Cardiac fibroblast (primary cell): ENCODE results near the gene COL16A1.
"Not testable (repeated sequence)": the region's sequence is repeated elsewhere in the genome, so short reads cannot be mapped to it uniquely, and the experiment has no call there.

ENCODE experiments used
- DNase-seq, 2 donors: peaks; one replicate each; pipeline versions ENCODE4 v3.0.0 to v3.0.0-alpha.2; 2010; ENCODE audit warnings: low read depth in 2 of 2
- H3K4me3 ChIP-seq, 2 donors: replicated peaks in 1 of 2; 1 replicate in 1 of 2; 2 replicates in 1 of 2; pipeline ENCODE4 v1.5.1; 2011; ENCODE audit warnings: low read depth in 2 of 2, low read length in 2 of 2, mild to moderate bottlenecking in 2 of 2, moderate library complexity in 1 of 2
- CTCF ChIP-seq: IDR thresholded peaks from one replicate; pipeline ENCODE4 v1.5.1; 2011; ENCODE audit warnings: low read depth, mild to moderate bottlenecking, low read length, inconsistent platforms

Gene COL16A1

DNA sequence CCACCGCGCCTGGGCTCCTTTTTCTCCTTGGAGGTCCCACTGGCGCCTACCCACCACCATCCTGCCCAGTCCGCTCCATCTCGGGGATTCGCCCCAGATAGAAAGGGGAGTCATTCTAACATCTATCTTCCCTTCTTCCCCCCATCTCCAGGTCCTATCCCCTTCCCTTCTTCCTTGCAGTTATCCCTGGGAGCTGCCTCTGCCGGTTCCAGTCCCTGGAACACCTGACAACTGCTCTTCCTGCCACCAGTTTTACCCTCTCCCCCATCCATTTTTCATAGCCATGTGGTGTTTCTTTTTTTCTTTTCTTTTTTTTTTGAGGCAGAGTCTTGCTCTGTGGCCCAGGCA is 12.0 kb upstream of the COL16A1 start:
- H3K4me3 ChIP-seq: peak overlapping the region; percentile 2 to 3
- DNase-seq: no peak
- no peak for TF ChIP-seq CTCF

GRCh38 chr1:31715087-31715872 is 11.5 kb upstream of the COL16A1 start:
- peak; percentile 96 for TF ChIP-seq CTCF
- H3K4me3 ChIP-seq: peak overlapping the region; percentile 27 to 47
- DNase-seq: peak; percentile 93

DNA sequence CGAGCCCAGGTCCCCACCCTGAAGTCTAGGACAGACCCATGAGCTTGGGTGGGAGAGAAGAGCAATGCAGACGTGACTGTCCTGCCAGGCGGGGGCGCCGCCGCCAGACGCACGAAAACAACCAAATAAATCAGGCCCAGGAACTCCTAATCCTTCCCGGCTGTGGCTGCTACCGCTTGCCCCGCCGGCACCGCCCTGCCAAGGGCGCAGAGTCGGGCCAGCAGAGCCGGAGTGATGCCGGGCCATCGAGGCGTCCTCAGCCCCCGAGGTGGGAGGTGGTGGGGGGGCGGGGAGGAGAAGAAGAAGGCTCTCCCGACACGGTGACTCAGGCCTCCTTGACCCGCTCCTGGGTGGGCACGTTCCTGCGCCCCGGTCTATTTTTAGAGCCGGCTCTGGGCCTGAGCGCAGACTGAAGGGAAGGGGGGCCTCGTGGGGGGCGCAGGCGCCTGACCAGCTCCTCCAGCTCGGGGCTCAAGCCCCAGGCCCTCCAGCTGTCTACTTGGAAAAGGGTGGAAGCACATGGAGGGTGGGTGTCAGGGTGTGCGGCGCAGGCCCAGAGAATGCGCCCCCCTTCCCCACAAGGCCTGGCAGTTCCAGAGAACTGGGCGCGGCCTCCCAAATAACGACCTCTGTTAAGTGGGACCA is 10.7 kb upstream of the COL16A1 start:
- TF ChIP-seq CTCF: peak; percentile 52
- H3K4me3 ChIP-seq: peak overlapping the region; percentile 8 to 33
- peak; percentile 74 for DNase-seq

DNA sequence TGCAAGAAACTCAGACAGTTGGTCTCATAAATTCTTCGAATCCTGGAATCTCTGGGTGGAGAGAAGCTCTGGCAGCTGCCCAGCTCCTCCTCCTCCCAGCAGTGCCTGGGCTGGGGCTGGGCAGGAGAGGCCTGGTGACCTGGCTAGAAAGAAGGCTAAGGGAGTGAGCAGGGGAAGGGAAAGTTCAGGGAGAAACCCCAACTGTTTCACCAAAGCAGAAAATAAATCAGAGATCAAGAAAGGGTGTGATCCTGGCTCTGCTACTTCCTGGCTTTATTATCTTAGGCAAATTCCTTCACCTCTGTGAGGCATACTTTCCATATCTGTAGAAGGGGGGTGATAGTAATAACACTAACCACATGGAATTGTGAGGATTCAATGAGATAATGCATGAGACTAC is 8.8 kb upstream of the COL16A1 start:
- DNase-seq: peak; percentile 92
- no peak overlapping the region for H3K4me3 ChIP-seq
- no peak for TF ChIP-seq CTCF

GRCh38 chr1:31712068-31712467 is 8.3 kb upstream of the COL16A1 start:
- peak in 1 of 2 donors; percentile 36 for DNase-seq
- no peak for TF ChIP-seq CTCF
- no peak overlapping the region for H3K4me3 ChIP-seq

GRCh38 chr1:31708324-31708723 is 4.5 kb upstream of the COL16A1 start:
- peak in 1 of 2 donors; percentile 34 for DNase-seq
- H3K4me3 ChIP-seq: no peak overlapping the region
- TF ChIP-seq CTCF: no peak

GRCh38 chr1:31707711-31708110 is 3.9 kb upstream of the COL16A1 start:
- peak; percentile 51 for TF ChIP-seq CTCF
- no peak overlapping the region for H3K4me3 ChIP-seq
- peak; percentile 83 to 87 for DNase-seq

DNA sequence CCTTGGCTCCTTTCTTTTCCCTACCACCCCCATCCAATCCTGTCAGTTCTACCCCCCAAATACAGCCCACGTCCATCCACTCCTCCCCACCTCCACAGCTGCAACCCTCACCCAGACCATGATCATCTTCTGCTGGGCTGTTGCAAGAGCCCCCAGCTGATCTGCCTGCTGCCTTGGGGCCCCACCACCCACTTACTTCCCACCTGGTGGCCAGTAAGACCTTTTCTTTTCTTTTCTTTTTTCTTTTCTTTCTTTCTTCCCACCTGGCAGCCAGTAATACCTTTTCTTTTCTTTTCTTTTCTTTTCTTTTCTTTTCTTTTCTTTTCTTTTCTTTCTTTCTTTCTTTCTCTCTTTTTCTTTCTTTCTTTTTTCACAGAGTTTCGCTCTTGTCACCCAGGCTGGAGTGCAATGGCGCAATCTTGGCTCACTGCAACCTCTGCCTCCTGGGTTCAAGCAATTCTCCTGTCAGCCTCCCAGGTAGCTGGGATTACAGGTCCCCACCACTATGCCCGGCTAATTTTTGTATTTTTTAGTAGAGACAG is 3.3 kb upstream of the COL16A1 start:
- not testable (repeated sequence) for H3K4me3 ChIP-seq, DNase-seq
